ENCODE data around the gene DENND6B. TPM values are rescaled to one million over a fixed set of nuclear protein-coding genes. Genes with fewer than 3 reads are reported as not detected.

Gene DENND6B
- total and polyA plus RNA-seq, 2 donors (not counting 3 experiments of a cell fraction or from before 2014, with no cell fraction given): 4.1 to 5.9 TPM

DNA sequence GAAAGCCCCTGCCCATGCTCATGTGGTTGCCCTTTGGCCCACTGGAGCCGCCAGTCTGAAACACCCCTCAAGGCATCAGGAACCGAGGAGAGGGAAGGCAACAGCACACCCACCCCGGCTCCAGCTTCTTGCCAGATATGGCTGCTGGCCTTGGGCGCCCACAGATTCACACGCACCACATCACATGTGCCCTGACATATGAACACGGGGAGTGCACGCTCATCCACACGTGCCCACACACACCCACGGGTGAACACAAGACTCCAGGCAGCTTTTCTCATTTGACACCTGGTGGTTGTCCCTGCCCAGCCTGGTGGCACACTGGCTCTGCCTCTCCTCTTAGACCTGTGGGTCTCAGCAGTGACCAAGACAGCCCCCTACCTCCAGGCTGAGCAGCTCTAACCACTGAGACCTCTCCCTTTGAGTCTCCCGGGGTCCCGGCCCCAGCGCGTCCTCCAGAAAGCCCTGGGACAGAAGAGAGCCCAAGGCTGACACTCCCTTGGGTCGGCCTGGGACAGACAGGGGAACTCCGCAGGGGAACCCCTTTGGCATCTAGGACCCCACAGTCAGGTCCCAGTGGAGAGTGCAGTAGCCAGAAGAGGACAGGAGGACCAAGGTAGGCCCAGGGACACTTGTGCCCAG, 62.6 kb downstream of the DENND6B start:
- no peak overlapping the region for H3K4me2 ChIP-seq (ENCODE audit: insufficient read depth, low read length)
- H4K20me1 ChIP-seq (replicated peaks; ENCODE audit: control insufficient read depth, extremely low read depth, insufficient read depth, low read length): no peaks in the 10 kb centered on the region
- no peak overlapping the region for H3K4me3 ChIP-seq (replicated peaks in 1 of 3; ENCODE audit: insufficient read depth in 1 of 3, low read depth in 1 of 3, low read length in 3 of 3)
- POLR2A ChIA-PET: no interaction called here
- no peak overlapping the region for H2AFZ ChIP-seq (ENCODE audit: low read depth, low read length)
- H3K9me1 ChIP-seq (replicated peaks; ENCODE audit: control insufficient read depth, extremely low read depth, insufficient read depth, low read length): no peaks in the 10 kb centered on the region
- peaks cover 12% of the 10 kb centered on the region for H3K79me2 ChIP-seq (ENCODE audit: control insufficient read depth, insufficient read depth, low read length)
- H3K36me3 ChIP-seq (ENCODE audit: control insufficient read depth in 2 of 2, extremely low read depth in 1 of 2, insufficient read depth in 2 of 2, low read length in 2 of 2): peaks cover 0 to 4% of the 10 kb centered on the region in 2 experiments
- no peak overlapping the region for H3K9ac ChIP-seq (replicated peaks; ENCODE audit: extremely low read depth, insufficient read depth, low read length)
- intact Hi-C loops (cut with micrococcal nuclease) (no loop called here), dilution Hi-C loops (cut with MboI; ENCODE audit: extremely low pct_ligation_motif_present, low sequenced_read_pairs) (no loop called here)
- no peaks in the 10 kb centered on the region for H3K27me3 ChIP-seq (ENCODE audit: control insufficient read depth in 2 of 2, insufficient read depth in 2 of 2, low read length in 2 of 2)
- H3K27ac ChIP-seq (ENCODE audit: insufficient read depth, low read depth, low read length): no peak overlapping the region
- H3K9me3 ChIP-seq (replicated peaks; ENCODE audit: control insufficient read depth, insufficient read depth, low read length): no peaks in the 10 kb centered on the region
- DNase-seq (ENCODE audit: low read depth, low spot score) (no peak), FAIRE-seq (no peak)
- no TSS peak for BruUV-seq (replicated peaks)
- H3K4me1 ChIP-seq (ENCODE audit: control insufficient read depth, extremely low read depth, insufficient read depth, low read length): peaks cover 11% of the 10 kb centered on the region
- TF ChIP-seq FOS (IDR thresholded peaks at IDR 0.05; ENCODE audit: borderline replicate concordance, insufficient read depth, low read length) (no peak), JUN (IDR thresholded peaks at IDR 0.05; ENCODE audit: borderline replicate concordance, insufficient read depth, insufficient read length, low read depth) (no peak), MAX (IDR thresholded peaks at IDR 0.05; ENCODE audit: insufficient read depth, insufficient read length) (no peak), EZH2 (IDR thresholded peaks at IDR 0.05; ENCODE audit: borderline replicate concordance, low read depth, low read length, severe bottlenecking) (no peak), POLR2AphosphoS5 (IDR thresholded peaks at IDR 0.05; ENCODE audit: insufficient read depth, low read depth, low read length) (no peak), POLR2A (IDR thresholded peaks at IDR 0.05; ENCODE audit: low read depth, low read length) (no peak)
- TF ChIP-seq, protein P1, sequence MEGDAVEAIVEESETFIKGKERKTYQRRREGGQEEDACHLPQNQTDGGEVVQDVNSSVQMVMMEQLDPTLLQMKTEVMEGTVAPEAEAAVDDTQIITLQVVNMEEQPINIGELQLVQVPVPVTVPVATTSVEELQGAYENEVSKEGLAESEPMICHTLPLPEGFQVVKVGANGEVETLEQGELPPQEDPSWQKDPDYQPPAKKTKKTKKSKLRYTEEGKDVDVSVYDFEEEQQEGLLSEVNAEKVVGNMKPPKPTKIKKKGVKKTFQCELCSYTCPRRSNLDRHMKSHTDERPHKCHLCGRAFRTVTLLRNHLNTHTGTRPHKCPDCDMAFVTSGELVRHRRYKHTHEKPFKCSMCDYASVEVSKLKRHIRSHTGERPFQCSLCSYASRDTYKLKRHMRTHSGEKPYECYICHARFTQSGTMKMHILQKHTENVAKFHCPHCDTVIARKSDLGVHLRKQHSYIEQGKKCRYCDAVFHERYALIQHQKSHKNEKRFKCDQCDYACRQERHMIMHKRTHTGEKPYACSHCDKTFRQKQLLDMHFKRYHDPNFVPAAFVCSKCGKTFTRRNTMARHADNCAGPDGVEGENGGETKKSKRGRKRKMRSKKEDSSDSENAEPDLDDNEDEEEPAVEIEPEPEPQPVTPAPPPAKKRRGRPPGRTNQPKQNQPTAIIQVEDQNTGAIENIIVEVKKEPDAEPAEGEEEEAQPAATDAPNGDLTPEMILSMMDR (IDR thresholded peaks at IDR 0.05; ENCODE audit: extremely low read depth in 1 of 2, insufficient read depth in 1 of 2, low read depth in 1 of 2, low read length in 2 of 2): no peak
- CTCF ChIA-PET: interaction anchor here (1.5 to 4.9 kb wide), 2 partner anchors 13 to 62 kb away, joined by 3 to 41 read pairs; partner anchors contain the start of gene HDAC10

Data from endothelial cell of umbilical vein (primary cell).